IPS-NIHi11 (cell line): Measurements from ENCODE around the gene PTMS.
A peak's percentile ranks its signal among the peaks of the same experiment; 100 is the strongest.

Experiments
- DNase-seq: peaks from one replicate; pipeline ENCODE4 v3.0.0; 2012; ENCODE audit warnings: mixed read lengths, low spot score

PTMS gene

DNA sequence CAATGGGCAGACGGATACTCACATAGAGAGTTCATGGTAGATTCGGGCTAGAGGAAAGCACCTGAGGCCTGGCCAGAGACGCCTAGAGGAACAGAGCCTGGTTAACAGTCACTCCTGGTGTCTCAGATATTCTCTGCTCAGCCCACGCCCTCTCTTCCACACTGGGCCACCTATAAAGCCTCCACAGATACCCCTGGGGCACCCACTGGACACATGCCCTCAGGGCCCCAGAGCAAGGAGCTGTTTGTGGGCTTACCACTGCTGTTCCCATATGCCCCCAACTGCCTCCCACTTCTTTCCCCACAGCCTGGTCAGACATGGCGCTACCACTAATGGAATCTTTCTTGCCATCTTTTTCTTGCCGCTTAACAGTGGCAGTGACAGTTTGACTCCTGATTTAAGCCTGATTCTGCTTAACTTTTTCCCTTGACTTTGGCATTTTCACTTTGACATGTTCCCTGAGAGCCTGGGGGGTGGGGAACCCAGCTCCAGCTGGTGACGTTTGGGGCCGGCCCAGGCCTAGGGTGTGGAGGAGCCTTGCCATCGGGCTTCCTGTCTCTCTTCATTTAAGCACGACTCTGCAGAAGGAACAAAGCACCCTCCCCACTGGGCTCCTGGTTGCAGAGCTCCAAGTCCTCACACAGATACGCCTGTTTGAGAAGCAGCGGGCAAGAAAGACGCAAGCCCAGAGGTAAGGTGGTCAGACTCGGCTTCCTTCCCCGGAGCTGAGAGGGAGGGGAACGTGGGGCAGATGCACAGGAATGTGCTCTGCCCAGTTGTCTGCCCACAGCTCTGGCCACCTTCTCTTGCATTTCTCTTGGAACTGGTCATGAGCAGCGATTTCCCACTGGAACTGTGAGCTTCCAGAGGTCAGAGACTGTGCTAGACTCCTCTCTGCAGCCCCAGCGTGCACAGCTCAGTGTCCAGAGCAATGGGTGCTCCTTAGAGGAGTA, 23.1 kb downstream of the PTMS start, which contains the start of gene CD4:
TSS of gene CD4 (plus strand) at position 557 of the 953 bp plus-strand sequence. CDS start 10,611 bp downstream, outside the sequence.
- no peak for DNase-seq

DNA sequence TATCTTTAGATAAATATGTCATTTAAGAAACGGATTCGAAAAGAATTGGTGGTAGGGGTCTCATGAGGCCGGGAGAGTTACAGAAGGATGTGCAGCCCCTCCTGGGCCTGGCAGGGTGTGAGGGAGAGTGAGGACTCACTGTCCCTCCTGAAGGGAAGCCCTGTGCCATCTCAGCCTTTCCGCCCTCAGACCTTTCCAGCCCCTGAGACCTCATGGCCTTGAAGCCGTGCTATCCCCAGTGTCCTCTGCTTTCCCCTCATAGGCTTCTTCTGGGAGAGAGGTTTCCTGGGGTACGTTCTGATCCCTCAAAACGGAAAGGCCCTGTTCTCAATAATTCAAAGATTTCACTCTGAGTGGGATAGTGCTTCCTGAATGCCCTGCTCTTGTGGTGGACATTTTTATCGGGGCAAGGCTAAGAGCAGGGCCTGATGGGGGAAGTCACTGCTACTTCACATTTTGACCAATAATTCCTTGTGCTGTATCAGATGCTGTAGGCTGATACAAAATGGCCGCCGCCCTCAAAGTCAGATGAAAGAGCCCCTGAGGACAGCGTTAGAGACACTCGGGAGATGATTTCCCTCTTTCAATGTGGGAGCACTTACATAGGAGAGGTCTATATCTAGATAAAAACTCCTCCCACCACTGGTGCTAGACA, 24.5 kb downstream of the PTMS start:
- no peak for DNase-seq

DNA sequence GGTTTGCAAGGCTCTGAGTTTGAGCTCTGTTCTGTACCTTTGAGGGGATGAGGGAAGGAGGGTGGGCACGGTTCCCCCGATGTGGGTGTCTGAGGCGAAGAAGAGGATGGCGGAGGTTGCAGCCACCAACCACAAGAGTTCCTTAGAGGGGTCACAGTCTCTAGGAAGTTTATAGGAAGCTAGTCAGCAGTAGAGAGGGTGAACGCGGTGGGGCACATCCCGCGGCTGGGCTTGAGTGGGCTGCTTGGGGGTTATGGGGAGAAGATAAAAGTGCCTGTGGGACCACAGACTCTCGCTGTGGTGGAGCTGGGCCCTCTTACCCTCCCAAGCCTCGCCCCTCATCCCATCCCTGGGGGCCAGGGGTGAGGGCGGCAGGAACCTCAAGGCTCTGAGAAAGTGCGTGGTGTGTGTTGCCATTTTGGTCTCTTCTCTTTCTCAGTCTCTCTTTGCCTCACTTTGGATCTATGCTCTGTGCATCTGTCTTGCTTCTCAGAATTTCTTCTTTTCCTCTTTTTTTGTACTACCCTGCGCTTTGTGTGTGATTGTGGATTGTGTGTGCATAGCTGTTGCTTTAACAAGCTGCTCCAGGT, 25.9 kb downstream of the PTMS start:
- DNase-seq, result no peak

DNA sequence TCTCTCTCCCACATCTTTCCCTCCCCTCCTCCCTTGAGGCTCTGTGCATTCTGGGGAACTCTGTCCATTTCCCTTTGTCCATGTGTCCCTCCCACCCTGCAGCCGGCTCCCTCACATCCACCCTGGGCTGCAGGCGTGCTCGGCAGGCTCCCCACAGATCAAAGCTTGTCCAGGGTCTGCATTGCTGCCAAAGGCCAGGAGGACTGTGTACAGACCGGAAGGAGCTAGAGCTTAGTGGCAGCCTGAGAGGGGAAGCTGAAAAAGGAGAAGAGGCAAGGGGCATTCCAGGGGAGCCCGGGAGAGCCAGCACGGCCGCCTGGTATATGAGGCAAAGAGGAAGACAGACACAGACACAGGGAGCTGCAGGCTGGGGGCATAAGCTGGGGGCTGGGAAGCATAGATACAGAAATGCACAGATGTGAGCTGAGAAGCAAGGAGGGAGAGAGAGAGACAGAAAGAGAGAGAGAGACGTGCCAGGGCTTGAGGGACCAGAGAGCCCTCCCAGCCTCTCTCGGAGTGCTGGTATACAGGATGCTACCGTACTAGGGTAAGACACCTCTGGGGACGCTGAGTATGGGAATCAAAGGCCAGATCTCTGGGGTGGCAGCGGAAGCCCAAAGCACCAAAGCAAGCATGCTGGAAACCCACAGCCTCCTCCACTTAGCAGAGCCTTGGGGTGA, 26.5 kb downstream of the PTMS start:
- peak; percentile 28 for DNase-seq

DNA sequence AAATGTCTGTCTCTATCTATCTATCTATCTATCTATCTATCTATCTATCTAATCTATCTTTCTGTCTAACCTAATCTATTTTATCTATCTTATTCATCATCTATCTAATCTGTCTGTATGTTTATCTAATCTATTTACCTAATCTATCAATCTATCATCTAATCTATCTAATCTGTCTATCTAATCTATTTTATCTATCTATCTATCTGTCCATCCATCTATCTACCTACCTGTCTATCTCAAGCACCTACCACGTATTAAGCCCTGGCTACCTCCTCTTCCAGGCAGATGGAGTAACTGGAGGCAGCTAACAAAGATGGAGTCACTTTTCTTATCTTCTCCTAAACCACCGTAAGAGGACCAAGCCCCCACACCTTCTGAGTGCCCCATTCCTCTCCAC, 28.9 kb downstream of the PTMS start:
- DNase-seq, result no peak

DNA sequence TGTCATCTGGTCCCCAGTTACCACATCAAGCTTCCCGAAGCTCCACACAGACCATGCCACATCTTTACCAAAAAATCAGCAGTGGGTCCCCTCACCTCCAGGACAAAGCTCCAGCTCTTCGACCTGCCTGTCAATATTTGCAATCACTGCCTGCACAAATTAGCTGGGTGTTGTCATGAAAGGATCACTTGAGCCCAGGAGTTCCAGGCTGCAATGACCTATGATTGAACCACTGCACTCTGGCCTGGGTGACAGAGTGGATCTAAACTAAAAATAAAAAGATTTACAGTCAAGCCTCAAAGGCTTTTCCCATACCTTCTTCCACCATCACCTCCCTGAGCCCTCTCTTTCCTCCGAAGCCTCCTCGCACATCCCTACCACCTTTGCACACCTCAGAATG, 30.4 kb downstream of the PTMS start:
- DNase-seq, result no peak

DNA sequence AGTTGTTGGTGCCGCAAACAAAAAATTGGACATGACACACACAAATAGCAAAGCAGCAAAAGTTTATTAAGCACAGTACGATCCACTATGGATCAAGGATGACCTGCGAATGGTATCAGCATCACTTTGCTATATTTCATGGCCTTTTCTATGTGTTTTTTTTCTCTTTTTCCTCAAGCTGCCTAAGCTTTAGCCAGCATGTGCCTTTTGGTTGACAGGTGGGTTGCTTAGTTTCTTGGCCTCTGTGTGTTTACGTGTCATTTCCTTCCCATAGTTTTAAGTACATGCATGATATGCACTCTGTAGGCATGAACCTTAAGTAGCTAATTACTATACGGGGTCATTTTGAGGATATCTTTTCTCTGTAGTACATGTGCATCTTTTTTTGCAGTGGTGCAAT, 33.0 kb downstream of the PTMS start:
- no peak for DNase-seq

DNA sequence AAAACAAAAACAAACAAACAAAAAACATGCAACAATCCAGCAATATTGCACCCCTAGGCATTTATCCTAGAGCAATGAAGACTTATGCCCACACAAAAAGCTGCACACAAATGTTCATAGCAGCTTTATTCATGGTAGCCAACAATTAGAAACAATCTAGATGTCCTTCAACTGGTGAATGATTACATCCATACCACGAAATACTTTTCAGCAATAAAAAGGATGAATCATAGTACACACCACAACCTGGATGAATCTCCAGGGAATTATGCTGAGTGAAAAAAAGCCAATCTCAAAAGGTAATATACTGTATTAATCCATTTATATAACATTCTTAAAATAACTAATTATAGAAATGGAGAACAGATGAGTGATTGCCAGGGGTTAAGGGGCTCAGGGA, 41.0 kb downstream of the PTMS start:
- DNase-seq, result no peak

DNA sequence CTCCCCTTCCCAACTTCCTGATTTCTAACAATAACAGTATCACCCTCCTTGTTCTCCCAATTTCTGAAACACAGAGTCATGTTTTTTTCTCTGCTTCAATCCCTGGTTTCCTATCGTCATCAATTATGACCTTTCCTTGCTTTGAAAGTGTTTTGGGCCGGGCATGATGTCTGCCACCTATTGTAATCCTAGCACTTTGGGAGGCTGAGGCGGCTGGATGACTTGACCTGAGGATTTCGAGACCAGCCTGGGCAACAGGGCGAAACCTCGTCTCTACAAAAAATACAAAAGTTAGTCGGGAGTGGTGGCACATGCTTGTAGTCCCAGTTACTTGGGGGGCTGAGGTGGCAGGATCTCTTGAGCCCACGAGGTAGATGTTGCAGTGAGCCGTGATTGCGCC, 42.9 kb downstream of the PTMS start:
- DNase-seq, result no peak

DNA sequence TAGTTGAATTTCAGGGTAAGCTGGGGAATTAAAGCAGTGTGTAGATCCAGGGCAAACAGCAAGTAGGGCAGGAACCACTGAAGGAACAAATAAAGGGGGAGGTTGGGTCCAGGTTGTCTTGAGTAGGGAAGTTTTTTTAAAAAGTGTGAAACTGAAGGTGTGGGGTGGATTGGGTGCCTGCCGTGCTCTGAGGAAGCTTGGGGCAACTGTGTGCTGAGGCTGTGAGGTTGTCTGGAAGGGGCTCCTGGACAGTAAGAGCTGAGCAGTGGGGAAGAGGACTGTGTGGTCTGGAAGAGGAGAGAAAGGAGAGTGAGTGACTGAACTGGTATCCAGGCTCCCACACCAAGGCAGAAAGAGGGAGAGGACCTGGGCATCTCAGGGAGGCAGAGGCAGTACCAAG, 44.6 kb downstream of the PTMS start:
- no peak for DNase-seq

DNA sequence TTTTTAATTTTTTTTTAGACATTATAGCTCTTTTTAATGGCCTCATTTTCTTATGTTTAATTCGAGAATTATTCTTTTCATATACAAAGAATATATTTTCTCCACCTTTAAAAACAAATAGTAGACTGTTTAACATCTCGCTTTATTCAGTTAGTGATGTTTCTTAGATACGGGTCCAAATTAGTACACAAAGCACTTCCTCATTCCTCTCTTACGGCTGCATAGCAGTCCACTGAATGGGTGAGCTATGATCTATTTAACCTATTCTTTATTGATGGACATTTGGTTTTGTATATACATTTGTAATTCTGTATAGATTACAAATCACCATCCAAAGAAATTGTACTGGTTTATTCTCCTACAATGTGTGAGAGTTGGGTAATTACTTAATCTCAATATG, 47.2 kb downstream of the PTMS start:
- DNase-seq, result no peak

DNA sequence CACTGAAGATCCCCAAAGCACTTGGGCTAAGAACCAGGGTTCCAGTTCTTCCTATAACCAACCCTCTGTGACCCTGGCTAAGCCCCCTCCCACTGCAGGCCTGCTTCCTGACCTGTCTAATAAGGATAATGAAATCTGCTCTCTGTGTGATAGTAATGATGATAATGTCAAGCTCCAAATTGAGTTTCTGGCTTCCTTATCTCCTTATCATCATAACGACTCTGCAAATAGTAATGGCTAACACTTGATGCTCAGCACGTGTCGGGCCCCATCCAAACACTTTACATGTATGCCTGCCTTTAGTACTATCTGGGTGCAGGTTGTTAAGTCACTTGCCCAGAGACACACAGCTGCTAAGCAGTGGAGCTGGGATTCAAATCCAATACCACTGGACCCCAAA, 50.4 kb downstream of the PTMS start:
- no peak for DNase-seq

DNA sequence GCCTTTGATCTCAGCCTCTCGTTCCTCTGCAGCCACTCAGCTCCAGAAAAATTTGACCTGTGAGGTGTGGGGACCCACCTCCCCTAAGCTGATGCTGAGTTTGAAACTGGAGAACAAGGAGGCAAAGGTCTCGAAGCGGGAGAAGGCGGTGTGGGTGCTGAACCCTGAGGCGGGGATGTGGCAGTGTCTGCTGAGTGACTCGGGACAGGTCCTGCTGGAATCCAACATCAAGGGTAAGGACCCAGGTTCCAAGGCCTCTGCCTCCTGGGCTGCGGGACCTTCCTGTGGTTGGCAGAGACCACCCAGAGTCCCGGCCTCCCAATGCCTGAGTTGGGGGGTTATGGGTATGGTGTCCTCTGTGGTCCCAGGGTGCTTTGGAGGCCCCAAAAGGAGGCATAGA, 50.9 kb downstream of the PTMS start:
- DNase-seq, result no peak

DNA sequence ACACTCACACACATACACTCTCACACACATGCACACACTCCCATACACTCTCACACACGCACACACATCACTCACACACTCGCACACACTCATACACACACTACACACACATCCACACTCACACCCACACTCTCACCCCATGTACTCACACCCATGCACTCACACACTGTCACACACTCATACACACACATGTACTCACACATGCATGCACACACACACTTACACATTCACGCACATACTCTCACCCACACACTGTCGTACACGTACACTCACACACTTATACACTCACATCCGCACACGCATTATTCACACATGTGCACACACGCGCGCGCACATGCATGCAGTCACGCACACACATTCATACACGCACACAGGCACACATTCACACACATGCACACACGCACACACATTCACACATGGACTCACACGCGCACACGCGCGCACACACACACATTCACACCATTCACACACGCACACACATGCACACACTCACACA, 51.5 kb downstream of the PTMS start:
- no peak for DNase-seq

DNA sequence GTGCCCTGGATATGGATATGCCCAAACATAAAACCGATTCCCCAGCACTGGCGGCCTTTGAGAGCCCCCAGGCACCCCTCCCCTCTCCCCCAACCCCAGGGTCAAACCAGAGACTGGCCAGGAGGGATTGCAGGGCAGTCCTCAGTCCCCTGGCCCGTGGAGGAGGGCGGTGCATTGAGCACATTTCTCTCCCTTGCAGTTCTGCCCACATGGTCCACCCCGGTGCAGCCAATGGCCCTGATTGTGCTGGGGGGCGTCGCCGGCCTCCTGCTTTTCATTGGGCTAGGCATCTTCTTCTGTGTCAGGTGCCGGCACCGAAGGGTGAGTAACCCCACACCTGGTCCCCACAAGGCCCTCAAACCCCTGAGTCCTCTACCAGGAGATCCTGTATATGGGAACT, 52.1 kb downstream of the PTMS start:
- DNase-seq, result peak; percentile 73

DNA sequence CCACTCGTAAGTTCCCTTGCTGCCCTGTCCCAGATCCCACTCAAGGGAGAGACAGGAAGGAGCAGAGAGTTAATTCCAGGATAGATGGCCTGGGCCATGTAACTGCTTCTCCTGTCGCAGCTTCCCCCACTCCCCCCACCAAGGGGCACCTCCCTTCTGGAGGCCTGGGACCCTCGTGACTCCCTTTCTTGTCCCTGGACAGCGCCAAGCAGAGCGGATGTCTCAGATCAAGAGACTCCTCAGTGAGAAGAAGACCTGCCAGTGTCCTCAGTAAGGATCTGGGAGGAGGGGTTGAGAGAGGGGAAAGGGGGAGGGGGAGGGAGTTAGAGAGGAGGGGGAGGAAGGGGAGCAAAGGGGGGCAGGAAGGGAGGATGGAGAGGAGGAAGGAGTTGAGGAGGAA, 52.5 kb downstream of the PTMS start:
- no peak for DNase-seq

DNA sequence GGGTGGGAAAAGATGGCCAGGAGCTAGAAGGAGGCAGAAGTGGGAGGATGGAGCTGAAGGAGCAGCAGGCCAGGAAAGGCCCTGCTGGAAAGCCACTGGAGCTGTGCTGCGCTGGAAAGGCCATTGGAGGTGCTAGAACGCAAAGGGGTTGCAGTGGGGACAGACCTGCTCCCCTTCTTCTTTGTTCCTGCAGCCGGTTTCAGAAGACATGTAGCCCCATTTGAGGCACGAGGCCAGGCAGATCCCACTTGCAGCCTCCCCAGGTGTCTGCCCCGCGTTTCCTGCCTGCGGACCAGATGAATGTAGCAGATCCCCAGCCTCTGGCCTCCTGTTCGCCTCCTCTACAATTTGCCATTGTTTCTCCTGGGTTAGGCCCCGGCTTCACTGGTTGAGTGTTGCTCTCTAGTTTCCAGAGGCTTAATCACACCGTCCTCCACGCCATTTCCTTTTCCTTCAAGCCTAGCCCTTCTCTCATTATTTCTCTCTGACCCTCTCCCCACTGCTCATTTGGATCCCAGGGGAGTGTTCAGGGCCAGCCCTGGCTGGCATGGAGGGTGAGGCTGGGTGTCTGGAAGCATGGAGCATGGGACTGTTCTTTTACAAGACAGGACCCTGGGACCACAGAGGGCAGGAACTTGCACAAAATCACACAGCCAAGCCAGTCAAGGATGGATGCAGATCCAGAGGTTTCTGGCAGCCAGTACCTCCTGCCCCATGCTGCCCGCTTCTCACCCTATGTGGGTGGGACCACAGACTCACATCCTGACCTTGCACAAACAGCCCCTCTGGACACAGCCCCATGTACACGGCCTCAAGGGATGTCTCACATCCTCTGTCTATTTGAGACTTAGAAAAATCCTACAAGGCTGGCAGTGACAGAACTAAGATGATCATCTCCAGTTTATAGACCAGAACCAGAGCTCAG, 53.2 kb downstream of the PTMS start:
- no peak for DNase-seq

DNA sequence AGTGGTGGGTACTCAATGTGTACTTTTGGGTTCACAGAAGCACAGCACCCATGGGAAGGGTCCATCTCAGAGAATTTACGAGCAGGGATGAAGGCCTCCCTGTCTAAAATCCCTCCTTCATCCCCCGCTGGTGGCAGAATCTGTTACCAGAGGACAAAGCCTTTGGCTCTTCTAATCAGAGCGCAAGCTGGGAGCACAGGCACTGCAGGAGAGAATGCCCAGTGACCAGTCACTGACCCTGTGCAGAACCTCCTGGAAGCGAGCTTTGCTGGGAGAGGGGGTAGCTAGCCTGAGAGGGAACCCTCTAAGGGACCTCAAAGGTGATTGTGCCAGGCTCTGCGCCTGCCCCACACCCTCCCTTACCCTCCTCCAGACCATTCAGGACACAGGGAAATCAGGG, 54.0 kb downstream of the PTMS start:
- no peak for DNase-seq
